Fibroblast of skin of left quadriceps (primary cell): ENCODE measurements around the gene LRRC71.
A peak's percentile ranks its signal among the peaks of the same experiment; 100 is the strongest.

Experiments used
- DNase-seq, 2 experiments: peaks; one replicate each; pipeline ENCODE4 v3.0.0-alpha.2; 2013; ENCODE audit warnings: low read depth in 2 of 2

The LRRC71 gene

GRCh38 chr1:156947127-156947526, 26.7 kb downstream of the LRRC71 start:
- DNase-seq = no peak

GRCh38 chr1:156947818-156948525, 27.5 kb downstream of the LRRC71 start:
- no peak for DNase-seq

GRCh38 chr1:156948708-156949107, 28.3 kb downstream of the LRRC71 start:
- DNase-seq = no peak

GRCh38 chr1:156949127-156949526, 28.7 kb downstream of the LRRC71 start:
- no peak for DNase-seq

- no peak for DNase-seq
These were observed 30.9 kb downstream of the LRRC71 start for GRCh38 chr1:156951371-156951770.

- DNase-seq = peak in 1 of 2 experiments; percentile 7
These were observed 33.1 kb downstream of the LRRC71 start for GRCh38 chr1:156953571-156953970.

- DNase-seq = no peak
These were observed 35.9 kb downstream of the LRRC71 start for GRCh38 chr1:156956333-156956732.

- DNase-seq = no peak
These were observed 37.2 kb downstream of the LRRC71 start for GRCh38 chr1:156957634-156958033.

GRCh38 chr1:156958247-156958714, 37.8 kb downstream of the LRRC71 start:
- no peak for DNase-seq

- DNase-seq = peak; percentile 67 to 72
These were observed 39.0 kb downstream of the LRRC71 start for GRCh38 chr1:156959414-156959813.

GRCh38 chr1:156959925-156960324, 39.5 kb downstream of the LRRC71 start:
- no peak for DNase-seq

- DNase-seq = no peak
These were observed 41.3 kb downstream of the LRRC71 start for GRCh38 chr1:156961709-156962108.

- DNase-seq = no peak
These were observed 43.2 kb downstream of the LRRC71 start for GRCh38 chr1:156963621-156964020.

GRCh38 chr1:156964441-156964840, 44.0 kb downstream of the LRRC71 start:
- DNase-seq = no peak

- DNase-seq = no peak
These were observed 49.1 kb downstream of the LRRC71 start for GRCh38 chr1:156969496-156969895.

GRCh38 chr1:156970017-156970416, 49.6 kb downstream of the LRRC71 start:
- DNase-seq = no peak

- no peak for DNase-seq
These were observed 53.0 kb downstream of the LRRC71 start for GRCh38 chr1:156973417-156973816.

- no peak for DNase-seq
These were observed 54.7 kb downstream of the LRRC71 start for GRCh38 chr1:156975084-156975483.

GRCh38 chr1:156980551-156980950, 60.1 kb downstream of the LRRC71 start:
- no peak for DNase-seq
